Ovary (tissue), 9 donors: ENCODE data around the gene PDXDC1. TPM values are rescaled to one million over a fixed set of nuclear protein-coding genes. Genes with fewer than 3 reads are reported as not detected.
"Not testable (repeated sequence)": the region's sequence is repeated elsewhere in the genome, so short reads cannot be mapped to it uniquely, and the experiment has no call there.

Experiments
- DNase-seq, 5 donors: peaks; one replicate each; pipeline ENCODE4 v3.0.0-alpha.2; 2019 to 2020
- H3K27ac ChIP-seq, 2 donors: fragments of 200-600 bp; one replicate each; pipeline versions ENCODE4 v1.5.1 to v1.8.0; 2019 to 2022
- H3K27me3 ChIP-seq: fragments of 200-600 bp; one replicate; pipeline ENCODE4 v1.8.0; 2022
- H3K36me3 ChIP-seq: fragments of 200-600 bp; sonication (generic); one replicate; pipeline ENCODE4 v1.5.1; 2019
- H3K4me1 ChIP-seq: one replicate; pipeline ENCODE4 v1.8.1; 2013; ENCODE audit warnings: mild to moderate bottlenecking, moderate library complexity; ENCODE audit not compliant: insufficient read depth
- H3K4me3 ChIP-seq: fragments of 200-600 bp; sonication (generic); one replicate; pipeline ENCODE4 v1.5.1; 2017
- H3K9me3 ChIP-seq, 2 donors: fragments of 200-600 bp in 1 of 2; sonication (generic) in 1 of 2; one replicate each; pipeline versions ENCODE4 v1.5.1 to v1.8.1; 2013 to 2019; ENCODE audit warnings: mild to moderate bottlenecking in 1 of 2, moderate library complexity in 1 of 2
- EP300 ChIP-seq: sonication (generic); formaldehyde crosslinking; IDR thresholded peaks from one replicate; pipeline ENCODE4 v1.6.1; 2017; ENCODE audit warnings: antibody characterized with exemption
- POLR2A ChIP-seq: fragments of 450-650 bp; IDR thresholded peaks from one replicate; pipeline ENCODE4 v1.6.1; 2017; ENCODE audit warnings: antibody characterized with exemption, mild to moderate bottlenecking, moderate library complexity
- WGBS, 3 donors: extraction: QIAGEN DNeasy Blood & Tissue Kit in 1 of 3; methylation state at CpG; one replicate each; pipeline versions ENCODE4 v1.1.5 to v1.1.7; 2013 to 2017; 5-methylcytosine and 5-hydroxymethylcytosine counted together
- intact Hi-C, 4 donors: fragments of 100-400 bp; cut with DNase I; formaldehyde crosslinking; loops; one replicate each; pipeline versions ENCODE4 v1.11.0 to v1.15.1; 2022 to 2023
- polyA plus RNA-seq, 2 donors: library from polyadenylated mRNA; stranded (reverse); fragments of 200-250 nt in 1 of 2; fragments of 350-450 nt in 1 of 2; fragmentation: Illumina TruSeq in 1 of 2; extraction: RNeasy Lipid Tissue Mini Kit (QIAGEN cat#74804) in 1 of 2; gene quantifications; one replicate each; pipeline ENCODE4 v1.2.3, GENCODE V29; 2013 to 2014
- total RNA-seq, 7 donors: library from RNA; depleted of rRNA in 2 of 7; stranded (reverse); fragments of >200 nt in 2 of 7; fragmentation: NEBNext Ultra II Directional in 3 of 7; extraction: Animal tissue kit (Norgen Biotek cat#: 25700) in 3 of 7; gene quantifications; one replicate each; pipeline versions ENCODE4 v1.1.0 to v1.2.4, GENCODE V29; 2016 to 2023
- TF ChIP-seq, protein P1 (sequence below), 3 donors: fragments of 450-650 bp in 2 of 3; fragments of 200-600 bp in 1 of 3; IDR thresholded peaks; one replicate each; pipeline versions ENCODE4 v1.5.1 to v1.8.0; 2016 to 2022; ENCODE audit warnings: antibody characterized with exemption in 3 of 3, mild to moderate bottlenecking in 1 of 3
- donor health status: DM: no; HTN: no; CAD: no; lungs with moderate emphysema.
- donor health status: DM: no; HTN: no; CAD: no.
- donor health status: Bipolar disorder and iron deficiency.
- donor health status: DM: yes; HTN: yes; CAD: no.
- donor health status: DM: no; HTN: no; CAD: no.
- donor health status: DM: yes; HTN: yes; CAD: no.

The PDXDC1 gene
- total and polyA plus RNA-seq, 9 donors: 36.9 to 69.3 (median 59.3) TPM

DNA sequence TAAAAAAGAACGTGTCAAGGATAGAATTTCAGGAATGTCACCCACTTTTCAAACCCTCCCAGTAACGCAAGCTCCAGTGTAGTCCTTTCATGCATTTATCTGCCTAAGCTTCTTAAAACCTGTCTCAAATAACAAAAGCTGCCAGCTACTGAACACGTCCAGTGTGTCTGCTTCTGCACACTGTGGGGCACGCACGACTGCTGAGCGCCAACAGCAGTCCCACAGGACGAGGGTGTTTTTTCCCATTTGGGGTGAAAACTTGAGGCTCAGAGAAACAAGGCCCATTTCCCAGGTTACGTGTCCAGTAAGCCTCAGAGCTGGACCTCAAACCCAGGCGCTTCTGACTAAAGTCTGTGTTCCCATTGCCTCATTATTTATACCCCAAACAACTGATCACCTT is 63.9 kb downstream of the PDXDC1 start:
- intact Hi-C loops: no loop called here
- Histone ChIP-seq H3K36me3 (no peaks in the 10 kb centered on the region), H3K27me3 (no peaks in the 10 kb centered on the region), H3K27ac (no peak overlapping the region), H3K9me3 (no peaks in the 10 kb centered on the region), H3K4me3 (no peak overlapping the region), H3K4me1 (peaks cover 2% of the 10 kb centered on the region)
- 82 to 88% (median 83%) methylated on average over 9 of the region's 9 CpGs for WGBS, 3 donors
- DNase-seq: no peak
- TF ChIP-seq POLR2A (no peak), EP300 (no peak)
- TF ChIP-seq, protein P1, sequence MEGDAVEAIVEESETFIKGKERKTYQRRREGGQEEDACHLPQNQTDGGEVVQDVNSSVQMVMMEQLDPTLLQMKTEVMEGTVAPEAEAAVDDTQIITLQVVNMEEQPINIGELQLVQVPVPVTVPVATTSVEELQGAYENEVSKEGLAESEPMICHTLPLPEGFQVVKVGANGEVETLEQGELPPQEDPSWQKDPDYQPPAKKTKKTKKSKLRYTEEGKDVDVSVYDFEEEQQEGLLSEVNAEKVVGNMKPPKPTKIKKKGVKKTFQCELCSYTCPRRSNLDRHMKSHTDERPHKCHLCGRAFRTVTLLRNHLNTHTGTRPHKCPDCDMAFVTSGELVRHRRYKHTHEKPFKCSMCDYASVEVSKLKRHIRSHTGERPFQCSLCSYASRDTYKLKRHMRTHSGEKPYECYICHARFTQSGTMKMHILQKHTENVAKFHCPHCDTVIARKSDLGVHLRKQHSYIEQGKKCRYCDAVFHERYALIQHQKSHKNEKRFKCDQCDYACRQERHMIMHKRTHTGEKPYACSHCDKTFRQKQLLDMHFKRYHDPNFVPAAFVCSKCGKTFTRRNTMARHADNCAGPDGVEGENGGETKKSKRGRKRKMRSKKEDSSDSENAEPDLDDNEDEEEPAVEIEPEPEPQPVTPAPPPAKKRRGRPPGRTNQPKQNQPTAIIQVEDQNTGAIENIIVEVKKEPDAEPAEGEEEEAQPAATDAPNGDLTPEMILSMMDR (IDR thresholded peaks at IDR 0.05): no peak

DNA sequence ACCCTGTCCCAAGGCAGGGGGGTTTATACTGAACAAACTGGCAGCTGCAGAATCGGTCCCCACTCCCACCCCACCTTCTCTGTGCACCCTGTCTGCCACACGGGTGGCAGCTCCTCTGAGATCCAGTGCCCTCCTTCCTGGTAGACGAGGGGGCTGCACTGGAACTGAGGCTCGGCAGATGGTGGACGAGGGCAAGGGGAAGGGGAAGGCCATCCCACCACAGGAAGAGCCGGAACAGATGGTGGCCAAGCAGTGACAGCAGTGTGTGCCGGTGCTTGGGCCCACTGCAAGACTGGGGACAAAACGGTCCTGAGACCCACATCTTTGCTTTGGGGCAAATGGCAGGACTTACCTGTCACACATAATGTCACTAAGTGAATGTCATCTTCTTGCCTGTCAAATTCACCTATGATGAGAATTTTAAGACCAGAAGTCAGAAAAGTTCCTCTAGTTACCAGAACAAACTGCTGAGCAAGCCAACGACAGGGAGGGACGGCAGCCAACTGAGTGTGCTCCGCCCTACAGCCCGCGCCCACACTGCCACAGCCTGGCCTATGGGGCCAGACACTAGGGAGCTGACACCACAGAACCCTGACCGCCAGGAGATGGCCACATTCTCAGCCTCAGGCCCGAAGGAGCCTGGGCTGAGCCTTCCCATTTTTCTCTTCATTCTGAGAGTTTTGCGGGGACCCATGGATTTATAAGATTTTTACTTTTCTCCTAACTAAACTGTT is 66.6 kb downstream of the PDXDC1 start:
- peak; percentile 74 to 85 (median 77) for DNase-seq
- no peaks in the 10 kb centered on the region for H3K9me3 ChIP-seq
- TF ChIP-seq POLR2A: no peak
- no peak for TF ChIP-seq EP300
- no peak overlapping the region for H3K27ac ChIP-seq
- H3K36me3 ChIP-seq: no peaks in the 10 kb centered on the region
- intact Hi-C loops: no loop called here
- no peak overlapping the region for H3K4me3 ChIP-seq
- 31 to 40% (median 31%) methylated on average over 16 of the region's 16 CpGs for WGBS, 3 donors
- peaks cover 2% of the 10 kb centered on the region for H3K4me1 ChIP-seq
- no peaks in the 10 kb centered on the region for H3K27me3 ChIP-seq

DNA sequence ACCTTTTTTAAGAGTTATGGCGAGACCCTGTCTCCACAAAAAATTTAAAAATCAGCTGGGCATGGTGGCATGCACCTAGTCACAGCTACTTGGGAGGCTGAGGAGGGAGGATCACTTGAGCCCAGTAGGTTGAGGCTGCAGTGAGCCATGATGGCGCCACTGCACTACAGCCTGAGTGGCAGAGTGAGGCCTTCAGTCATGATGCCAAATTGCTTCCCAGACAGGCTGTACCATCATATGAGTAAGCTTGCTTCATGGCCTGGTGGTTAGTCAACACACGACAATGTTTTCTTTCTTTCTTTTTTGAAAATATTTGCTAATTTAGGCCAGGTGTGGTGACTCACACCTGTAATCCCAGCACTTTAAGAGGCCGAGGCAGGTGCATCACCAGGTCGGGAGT is 68.5 kb downstream of the PDXDC1 start:
- WGBS, 3 donors: 93 to 99% (median 98%) methylated on average over 5 of the region's 5 CpGs
- intact Hi-C loops: no loop called here
- H3K36me3 ChIP-seq: no peaks in the 10 kb centered on the region

DNA sequence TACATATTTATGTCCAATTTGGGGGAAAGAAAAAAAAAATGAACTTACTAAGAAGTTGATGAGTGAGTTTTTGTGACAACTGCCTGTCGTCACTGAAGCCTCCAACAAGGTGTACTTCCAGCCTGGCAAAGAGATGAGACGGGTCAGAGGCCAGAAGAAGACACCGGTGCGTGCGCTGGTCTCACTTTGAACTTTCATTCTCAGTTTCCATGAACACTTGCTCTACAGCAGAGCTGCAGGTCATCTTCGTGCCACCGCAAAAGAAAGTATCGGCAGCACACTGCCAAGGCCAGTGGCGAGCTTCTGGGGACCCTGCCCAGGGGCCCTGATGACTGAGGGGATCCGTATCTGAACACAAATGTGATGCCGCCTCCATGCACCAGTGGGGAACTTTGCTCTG is 69.5 kb downstream of the PDXDC1 start:
- H3K36me3 ChIP-seq: no peaks in the 10 kb centered on the region
- intact Hi-C loops: no loop called here
- DNase-seq: no peak
- 89 to 96% (median 90%) methylated on average over 11 of the region's 11 CpGs for WGBS, 3 donors
- H3K9me3 ChIP-seq: no peaks in the 10 kb centered on the region
- TF ChIP-seq, protein P1 (IDR thresholded peaks at IDR 0.05): no peak
- TF ChIP-seq EP300: no peak
- no peak for TF ChIP-seq POLR2A
- H3K27me3 ChIP-seq: no peaks in the 10 kb centered on the region
- no peak overlapping the region for H3K27ac ChIP-seq
- H3K4me3 ChIP-seq: no peak overlapping the region
- peaks cover 2% of the 10 kb centered on the region for H3K4me1 ChIP-seq

More for the DNA sequence above, 68.5 kb downstream of the PDXDC1 start:
- Histone ChIP-seq H3K27ac (no peak overlapping the region), H3K4me3 (no peak overlapping the region), H3K27me3 (no peaks in the 10 kb centered on the region), H3K4me1 (peaks cover 2% of the 10 kb centered on the region), H3K9me3 (no peaks in the 10 kb centered on the region)
- TF ChIP-seq POLR2A: no peak
- TF ChIP-seq EP300: no peak
- TF ChIP-seq, protein P1 (IDR thresholded peaks at IDR 0.05): no peak
- no peak for DNase-seq

DNA sequence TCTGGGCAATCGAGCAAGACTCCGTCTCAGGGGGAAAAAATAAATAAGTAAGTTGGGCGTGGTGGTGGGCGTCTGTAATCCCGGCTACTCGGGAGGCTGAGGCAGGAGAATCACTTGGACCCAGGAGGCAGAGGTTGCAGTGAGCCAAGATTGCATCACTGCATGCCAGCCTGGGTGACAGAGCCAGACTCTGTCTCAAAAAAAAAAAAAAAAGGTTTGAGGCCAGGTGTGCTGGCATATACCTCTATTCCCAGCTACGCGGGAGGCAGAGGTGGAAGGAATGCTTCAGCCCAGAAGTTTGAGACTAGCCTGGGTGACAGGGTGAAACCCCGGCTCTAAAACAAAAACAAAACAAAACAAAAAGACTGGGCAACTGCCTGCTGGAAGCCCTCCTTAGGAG is 70.4 kb downstream of the PDXDC1 start:
- H3K4me3 ChIP-seq, H3K27ac ChIP-seq, H3K4me1 ChIP-seq, H3K36me3 ChIP-seq, DNase-seq, H3K9me3 ChIP-seq, H3K27me3 ChIP-seq, intact Hi-C loops: not testable (repeated sequence)
- 82 to 84% (median 84%) methylated on average over 9 of the region's 9 CpGs for WGBS, 3 donors
